DMS153 (cell line): ENCODE data around the gene PIGW.

Experiments
- DNase-seq: peaks from one replicate; lab custom pipeline; 2025; lab: John Stamatoyannopoulos, UW

PIGW gene, protein sequence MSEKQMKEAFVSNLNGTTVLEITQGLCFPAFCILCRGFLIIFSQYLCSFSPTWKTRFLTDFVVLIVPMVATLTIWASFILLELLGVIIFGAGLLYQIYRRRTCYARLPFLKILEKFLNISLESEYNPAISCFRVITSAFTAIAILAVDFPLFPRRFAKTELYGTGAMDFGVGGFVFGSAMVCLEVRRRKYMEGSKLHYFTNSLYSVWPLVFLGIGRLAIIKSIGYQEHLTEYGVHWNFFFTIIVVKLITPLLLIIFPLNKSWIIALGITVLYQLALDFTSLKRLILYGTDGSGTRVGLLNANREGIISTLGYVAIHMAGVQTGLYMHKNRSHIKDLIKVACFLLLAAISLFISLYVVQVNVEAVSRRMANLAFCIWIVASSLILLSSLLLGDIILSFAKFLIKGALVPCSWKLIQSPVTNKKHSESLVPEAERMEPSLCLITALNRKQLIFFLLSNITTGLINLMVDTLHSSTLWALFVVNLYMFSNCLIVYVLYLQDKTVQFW

DNA sequence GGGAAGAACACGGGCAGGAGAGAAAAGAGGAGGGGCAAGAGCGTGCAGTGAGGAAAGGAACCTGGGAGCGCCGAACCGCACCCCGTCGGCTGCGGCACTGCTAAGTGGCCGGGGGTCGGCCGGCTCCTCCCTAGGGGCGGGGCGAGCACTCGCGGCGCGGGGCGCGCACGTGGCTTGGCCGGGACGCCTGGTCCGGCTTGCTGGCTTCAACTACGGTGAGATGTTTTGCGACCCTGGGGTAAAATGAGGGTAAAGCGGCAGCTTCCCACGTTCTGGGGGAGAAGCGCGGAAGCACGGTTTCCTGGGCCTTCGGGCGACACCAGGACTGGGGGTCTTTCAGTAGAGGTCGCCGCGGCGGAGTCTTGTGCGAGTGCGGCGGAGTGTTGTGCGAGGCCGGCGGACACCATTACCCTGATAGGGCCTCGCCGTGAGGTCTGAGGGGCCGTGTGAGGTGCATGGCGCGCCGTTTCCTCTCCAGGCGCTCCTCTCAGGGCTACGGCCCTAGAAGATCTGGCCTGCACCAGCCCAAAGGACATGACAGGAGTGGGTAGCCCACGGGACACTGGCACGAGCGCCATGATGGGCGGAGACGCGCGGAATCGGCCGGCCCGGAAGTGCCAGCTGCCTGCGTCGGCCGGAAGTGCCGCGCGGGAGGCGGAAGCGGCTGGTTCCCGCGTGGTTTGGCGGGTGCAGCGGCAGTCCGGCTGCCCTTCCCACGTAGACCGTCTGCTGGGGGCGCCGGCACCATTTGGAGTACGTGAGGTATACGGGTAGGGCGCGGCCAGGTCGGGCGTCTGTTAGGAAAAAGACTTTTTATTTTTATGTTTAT is at the start of gene PIGW, which contains the start of gene MYO19:
Gene PIGW, plus strand, starts transcription at position 148 of the 829 bp plus-strand sequence. CDS start 2,115 bp downstream, outside the sequence.
Gene MYO19, minus strand, starts transcription at position 29 of the 829 bp plus-strand sequence. CDS start 2,330 bp downstream, outside the sequence.
- DNase-seq, result peak; percentile 84

DNA sequence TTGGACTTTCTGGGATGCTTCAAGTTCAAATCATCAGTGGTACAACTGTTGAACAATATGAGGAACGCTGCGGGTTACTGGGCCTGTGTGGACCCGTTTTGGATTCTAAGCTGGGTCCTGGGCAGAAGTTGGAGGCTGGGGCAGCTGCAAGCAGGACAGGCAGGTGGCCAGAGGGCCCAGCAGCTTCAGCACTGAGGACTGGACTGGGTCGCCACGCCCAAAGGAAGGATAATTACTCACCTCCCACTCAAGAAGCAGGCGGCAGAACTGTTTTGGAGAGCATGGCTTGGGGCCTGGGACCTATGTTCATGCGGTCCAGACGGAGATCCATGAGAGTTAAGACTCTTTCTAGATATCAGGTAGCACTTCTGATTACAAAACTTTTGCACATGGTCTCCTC is 49.8 kb upstream of the PIGW start:
- DNase-seq, result no peak

DNA sequence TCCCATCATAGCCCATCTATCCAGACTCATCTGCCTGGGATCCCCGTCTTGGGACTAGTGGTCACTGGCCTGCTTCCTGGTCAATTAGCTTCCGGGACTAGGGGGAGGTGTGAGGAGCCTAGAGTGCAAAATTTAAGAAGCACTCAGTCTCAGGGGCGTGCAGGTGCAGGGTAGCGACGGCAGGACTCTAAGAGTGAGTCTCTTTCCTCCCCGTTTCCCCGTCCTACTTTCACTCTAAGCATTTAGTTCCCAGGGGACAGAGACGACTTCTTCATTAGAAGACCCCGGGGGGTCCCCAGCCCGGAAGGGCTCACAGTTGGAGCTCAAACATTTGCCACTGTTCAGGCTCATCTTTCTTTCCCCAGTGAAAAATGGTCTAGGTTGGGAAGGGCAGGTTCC is 49.0 kb upstream of the PIGW start:
- DNase-seq, result no peak

DNA sequence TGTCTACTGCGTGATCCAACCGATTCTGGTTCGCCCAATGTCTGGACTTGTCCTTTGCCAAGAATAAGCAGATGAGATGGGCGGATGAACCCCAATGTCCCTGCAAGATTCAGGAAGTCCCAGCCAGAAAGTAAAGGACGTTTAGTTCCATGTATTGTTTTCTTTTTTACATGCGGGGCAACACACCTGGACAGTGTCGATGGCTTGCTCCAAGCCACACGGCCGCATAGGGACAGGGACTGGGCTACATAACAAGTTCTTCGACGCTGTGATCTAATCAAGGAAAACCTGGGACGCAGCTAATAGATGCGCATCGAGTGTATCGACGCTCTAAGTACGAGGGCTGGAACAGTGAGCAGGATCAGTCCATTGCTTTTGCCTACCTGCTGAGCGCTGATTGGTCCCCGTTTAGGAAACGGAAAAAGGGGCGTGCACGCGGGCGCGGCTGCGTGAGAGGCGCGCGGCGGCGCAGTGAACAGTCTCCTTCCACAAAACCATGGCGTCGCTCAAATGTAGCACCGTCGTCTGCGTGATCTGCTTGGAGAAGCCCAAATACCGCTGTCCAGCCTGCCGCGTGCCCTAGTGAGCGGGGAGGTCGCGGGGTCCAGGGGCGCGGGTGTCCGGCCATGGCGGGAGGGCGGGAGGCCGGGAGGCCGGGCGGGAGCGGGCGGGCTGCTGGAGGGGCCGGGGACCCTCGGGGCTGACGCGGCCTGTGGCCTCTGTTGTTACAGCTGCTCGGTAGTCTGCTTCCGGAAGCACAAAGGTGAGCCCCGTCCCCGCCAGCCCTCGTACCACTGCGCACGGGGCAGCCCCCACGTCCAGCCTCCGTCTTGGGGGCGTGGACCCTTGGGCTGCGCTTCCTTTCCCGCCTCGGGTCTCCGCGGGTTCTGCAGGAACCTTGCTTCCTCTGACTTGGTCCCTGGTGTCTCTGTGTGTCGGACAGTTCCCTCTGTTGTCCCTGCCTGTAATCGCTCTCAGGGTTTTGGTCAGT is 48.3 kb upstream of the PIGW start, which contains the start of gene ZNHIT3:
Gene ZNHIT3, plus strand, starts transcription at position 478 of the 991 bp plus-strand sequence. Its CDS starts 19 bp downstream, at position 497.
- DNase-seq, result peak; percentile 94

DNA sequence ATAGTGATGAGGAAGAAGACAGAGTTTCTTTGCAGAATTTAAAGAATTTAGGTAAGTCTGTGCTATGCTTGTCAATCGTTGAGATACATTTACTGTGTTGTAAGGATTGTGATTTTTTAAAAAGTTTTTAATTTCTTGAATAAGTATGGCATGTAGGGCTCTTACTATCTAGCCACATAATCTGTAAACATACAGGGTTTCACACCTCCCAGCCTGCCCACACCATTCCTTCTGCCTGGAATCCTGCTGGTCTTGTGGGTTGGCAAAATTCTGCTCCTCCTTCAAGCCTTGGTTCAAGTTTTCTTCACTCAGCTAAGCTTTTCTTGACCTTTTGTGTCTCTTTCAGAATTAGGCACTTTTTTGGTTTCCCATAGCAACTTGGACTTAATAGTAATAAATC is 40.8 kb upstream of the PIGW start:
- no peak for DNase-seq

DNA sequence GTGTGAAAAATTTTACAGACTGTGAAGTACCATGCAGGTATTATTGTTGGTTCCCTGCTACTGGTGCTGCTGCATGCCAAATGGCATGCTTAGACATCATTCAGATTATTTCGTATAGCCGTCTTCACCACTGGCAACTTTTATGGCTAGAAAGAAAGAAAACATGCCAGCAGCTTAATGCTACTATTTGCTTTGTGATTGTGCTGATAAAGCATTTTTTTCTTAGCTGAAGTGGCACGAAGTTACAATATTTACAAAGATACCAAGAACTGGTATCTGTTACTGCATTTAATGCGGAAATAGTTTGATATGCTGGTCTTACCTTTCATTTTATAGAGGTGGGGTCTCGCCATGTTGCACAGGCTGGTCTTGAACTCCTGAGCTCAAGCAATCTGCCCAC is 40.1 kb upstream of the PIGW start:
- no peak for DNase-seq

DNA sequence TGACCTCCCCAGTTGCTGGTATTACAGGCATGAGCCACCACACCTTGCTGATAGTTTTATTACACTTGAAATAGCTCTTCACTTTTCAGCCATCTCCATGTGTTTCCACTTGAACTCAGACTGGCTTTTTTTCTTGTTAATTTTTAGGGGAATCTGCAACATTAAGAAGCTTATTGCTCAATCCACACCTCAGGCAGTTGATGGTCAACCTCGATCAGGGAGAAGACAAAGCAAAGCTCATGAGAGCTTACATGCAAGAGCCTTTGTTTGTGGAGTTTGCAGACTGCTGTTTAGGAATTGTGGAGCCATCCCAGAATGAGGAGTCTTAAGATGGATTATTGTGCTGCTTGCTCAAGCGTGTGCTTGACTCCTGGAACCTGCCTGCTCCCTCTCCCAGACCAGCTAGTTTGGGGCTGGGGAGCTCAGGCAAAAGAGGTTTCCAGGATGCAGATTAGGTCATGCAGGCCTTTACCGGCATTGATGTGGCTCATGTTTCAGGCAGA is 39.7 kb upstream of the PIGW start:
- DNase-seq, result no peak

DNA sequence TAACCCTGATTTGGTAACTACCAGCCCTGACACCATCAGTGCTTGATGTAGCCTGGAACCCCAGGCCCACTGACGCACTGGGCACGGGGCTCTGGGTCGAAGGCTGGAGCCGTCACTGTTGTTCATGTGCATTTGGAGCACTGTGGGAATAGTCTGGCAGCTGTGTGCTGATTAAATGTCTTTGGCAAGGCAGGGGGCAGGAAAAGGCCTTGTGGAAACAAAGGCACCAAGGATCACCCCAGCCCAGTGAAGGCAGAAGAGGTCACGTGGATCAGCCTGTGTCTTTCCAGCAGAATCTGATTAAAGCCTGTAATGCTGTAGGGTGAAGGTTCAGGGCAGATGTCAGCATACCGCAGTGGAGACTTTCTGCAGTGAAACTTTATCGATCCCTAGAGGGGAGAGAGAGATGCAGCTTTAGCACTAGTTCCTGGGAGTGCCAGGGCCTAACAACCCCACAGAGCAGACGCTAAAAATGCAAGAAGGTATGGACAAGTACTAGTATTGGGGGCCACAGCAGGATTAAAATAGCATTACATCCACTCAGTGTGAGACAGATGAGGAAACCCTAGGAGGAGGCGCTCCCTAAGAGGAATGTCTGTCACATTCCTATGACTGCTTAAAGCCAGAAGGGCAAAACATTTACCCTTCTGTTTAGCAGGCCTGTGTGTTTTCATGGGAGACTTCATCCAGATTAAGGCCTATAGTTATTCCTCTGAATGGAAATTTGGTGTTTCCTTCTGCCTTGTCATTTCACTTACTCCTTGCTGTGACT is 38.6 kb upstream of the PIGW start:
- no peak for DNase-seq

DNA sequence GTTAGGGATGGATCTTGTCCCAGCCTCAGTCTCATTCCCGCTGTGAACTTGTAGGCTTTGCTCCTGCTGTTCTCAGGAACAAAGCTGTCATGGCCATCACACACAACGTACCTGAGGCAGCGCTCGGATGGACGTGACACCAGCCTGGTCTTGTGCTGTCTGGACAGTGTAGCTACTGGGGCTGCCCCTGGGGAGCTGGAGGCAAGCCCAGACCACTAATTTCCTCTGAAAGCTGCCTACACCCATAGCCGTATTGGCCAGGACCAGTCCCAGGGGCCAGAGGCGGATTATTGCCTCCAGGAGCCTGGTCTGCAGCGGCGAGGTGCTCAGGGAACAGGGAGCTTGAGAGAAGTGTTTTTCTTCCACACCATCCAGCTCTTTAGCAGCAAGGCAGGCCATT is 36.6 kb upstream of the PIGW start:
- no peak for DNase-seq

DNA sequence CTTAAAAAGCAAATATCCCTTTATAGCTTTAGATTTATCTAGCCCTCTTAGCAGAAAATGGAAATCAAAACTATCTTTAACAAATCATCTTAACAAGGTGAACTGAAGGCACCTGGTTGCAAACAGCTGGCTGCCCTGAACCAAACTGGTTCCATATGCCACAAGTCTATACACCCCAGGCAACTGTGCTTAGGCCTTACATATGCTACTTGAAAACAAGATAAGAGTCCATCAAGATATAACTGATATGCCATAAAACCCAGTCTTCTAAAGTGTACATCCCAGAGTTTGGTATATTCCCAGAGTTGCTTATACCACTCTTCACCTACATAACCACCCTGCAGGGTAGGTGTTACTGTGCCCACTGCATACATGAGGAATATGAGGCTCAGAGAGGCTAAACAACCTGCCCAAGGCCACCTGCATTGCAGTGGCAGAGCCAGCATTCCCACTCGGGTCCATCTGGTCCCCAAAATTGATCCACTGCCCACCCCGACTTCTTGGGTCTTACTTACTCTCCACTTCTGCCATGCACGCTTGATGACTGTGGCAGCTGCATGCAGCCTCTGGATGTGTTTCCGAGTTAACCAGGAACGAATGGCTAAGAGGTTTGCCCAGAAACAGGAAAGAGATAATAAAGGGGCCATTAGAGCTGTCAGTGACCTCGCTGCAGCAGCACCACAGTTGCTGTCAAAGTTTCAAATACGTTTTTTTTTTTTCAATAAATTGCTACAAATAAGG is 36.1 kb upstream of the PIGW start:
- DNase-seq, result no peak

DNA sequence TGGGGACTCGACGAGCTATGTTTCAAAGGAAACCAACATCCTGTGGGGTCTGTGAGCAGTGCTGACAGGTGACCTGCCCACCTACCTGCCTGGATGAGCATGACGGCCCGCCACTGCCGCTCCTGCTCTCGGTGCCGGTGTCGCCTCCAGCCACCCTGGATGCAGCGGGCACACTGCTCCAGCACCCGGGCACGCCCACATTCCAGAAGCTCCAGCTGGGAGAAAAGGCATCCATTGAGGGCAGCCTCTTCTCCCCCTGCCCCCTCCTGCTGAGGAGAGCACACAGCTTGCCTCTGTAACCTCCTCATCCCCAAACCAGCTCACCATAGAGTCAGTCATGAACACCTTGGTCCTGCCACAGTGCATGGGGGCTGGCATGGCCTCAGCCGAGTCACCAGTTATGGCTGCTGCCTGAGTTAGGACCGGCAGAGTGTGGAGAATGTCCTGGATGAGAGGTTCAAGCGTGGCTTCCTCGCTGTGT is 34.0 kb upstream of the PIGW start:
- no peak for DNase-seq

DNA sequence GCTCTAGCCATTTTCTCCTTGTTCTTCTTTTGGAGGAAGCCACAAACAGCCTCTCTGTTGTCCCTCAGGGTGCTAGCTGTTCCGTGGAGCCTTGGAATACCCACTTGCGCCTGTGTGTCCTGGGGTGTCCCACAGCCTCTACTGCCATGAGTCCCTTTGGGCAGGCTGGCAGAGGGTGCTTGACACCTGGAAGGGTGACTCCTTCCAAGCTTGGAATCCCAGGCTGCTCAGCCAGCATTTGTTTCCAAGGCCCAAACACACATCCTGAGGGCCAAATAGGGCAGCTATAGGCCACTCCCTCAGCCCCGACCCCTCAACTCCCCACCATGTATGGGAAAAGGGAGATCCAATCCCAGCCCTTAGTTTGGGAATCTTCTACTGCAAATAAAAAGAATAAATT is 33.4 kb upstream of the PIGW start:
- DNase-seq, result no peak

DNA sequence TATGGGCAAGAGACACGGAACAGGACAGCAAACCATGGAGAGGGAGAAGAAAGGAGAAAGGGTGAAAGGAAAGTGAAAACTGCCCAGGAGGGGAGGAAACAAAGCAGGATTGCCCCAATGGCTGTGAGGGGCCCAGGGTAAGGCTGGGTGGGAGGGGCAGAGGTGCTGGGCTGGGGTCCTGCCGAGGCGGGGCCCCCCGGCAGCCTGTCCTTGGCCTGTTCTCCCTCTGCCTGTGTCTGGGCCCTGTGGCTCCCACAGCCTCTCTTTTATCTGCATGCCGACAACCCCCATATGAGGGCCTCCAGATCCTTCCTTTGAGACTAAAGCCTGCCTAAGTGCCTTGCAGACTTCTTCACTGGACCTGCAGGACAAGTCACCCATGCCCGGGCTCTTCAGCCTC is 32.8 kb upstream of the PIGW start:
- no peak for DNase-seq

DNA sequence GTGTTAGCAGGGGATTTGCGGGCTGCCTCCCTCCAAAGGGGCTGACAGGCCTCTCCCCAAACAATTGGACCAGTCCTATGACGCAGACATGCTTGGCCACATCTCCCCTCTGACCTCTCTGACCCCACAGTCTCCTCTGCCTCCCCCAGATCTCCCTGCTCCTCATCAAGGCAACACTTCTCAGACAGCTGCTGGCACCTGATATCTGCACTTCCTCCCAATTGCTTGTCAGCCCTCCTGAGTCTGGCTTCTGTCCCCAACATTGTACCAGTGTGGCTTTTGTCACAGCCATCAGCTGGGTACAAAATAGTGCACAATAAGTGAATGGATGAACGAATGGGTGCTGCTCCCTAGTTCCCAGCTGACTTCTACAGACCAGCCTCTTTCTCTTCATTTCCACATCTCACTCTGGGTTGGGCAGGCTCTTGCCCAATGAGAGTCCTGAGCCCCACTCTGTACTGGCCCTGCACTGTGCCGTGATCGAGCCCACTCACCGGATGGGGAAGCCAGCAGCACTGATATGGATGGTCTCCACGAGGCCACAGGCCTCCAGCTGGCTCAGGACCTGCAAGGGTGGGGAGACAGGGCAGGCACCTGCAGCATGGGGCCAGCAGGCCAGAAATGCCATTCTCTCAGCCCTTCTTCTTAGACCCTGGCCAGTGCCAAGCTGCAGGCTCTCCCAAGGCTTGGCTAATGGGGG is 31.2 kb upstream of the PIGW start:
- no peak for DNase-seq

DNA sequence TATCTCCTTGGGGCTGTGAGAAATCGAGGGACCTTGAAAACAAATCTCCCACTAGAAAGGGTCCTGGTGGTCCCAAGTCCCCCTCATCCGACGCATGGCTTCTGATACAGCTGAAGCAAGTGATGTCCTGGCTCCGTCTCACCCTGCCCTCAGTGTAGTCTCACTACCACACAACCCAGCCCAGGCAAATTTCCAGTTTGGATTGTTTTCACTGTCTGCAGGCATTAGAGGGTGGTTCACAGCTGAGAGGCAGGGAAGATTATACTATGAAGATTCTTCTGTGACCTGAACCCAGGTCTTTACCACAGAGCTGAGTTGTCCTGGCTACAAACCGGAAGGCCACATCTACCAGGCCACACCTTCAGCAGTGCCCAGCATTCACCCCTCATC is 30.6 kb upstream of the PIGW start:
- DNase-seq, result no peak

DNA sequence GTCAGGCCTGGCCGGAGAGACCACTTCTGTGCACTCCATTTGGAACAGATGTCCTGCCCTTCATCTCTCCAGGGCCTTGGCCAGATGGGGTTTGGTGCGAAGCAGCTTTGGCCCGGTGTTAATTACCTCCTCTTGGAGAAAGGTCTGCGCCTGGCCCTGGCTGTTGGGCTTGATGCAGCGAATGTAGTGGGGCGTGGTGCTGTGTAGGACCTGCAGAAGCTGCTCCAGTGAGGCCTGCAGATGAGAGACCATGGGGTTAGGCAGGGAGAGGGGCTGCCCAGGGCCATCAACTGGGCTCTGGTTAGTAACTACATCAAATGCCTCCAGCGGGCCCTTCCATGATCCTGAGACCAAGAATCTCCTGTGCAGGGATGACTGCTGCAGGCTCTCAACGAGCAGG is 29.6 kb upstream of the PIGW start:
- no peak for DNase-seq

DNA sequence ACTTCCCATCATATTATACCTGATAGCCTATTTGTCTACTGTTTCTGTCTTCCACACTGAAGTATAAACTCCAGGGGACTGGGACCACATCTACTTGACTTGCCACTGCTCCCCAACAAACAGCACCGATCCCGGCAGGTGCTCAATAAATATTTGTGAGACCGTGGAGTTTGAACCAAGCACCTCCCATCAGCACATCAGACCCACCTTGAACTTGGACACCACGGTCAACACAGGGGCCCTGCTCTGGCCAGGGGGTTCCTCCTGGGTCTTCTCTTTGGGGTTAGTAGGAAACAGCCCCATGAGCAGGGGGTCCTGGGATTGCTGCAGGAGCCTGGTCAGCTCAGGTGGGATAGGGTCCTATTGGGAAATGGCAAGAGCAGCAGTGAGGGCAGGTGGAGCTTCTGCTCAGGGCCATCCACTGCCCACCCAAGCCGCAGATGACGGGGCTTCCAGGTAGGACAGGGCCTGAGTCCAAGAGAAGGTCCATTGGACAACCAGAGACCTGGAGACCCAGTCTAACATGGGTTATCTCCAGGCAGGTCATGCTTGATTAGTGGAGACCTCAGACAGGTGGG is 28.4 kb upstream of the PIGW start:
- no peak for DNase-seq

DNA sequence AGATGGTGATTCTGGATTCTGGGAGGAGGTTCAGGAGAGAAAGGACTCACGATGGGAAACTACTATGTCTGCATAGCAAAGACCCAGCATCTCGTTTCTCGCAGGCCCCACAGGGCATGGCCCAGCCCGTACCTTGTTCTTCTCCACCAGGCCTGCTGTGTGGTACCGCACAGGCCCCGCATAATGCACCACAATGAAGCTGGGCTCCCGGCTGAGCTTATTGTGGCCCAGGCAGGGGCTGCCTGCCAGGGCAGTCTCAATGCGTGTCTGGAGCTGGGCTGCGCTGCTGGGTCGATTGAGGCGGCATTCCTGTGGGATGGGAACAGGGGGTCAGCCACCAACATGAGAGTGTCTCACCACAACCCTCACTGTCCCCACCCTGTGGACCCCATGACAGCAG is 28.0 kb upstream of the PIGW start:
- DNase-seq, result no peak

DNA sequence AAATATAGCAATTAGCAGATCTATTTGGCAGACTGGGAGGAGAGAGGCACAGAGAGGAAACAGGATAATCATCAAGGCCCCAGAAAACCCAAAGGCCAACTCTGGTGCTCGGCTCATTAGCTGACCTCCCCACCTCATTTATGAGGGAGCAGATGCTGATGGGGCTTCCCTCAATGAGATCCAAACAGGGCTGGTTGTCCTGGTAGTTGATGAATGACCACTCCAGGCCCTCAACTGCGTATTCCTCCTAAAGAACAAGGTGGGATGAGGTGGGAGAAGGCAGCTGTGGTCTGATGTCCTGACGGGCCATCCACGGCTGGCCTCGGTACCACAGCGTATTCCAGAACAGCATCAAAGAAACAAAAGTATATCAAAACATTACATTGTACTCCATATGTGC is 27.5 kb upstream of the PIGW start:
- DNase-seq, result no peak
